ENCODE results near the gene LRRC17. TPM values are rescaled to one million over a fixed set of nuclear protein-coding genes. Genes with fewer than 3 reads are reported as not detected.
"Not testable (repeated sequence)": the region's sequence is repeated elsewhere in the genome, so short reads cannot be mapped to it uniquely, and the experiment has no call there.

The LRRC17 gene
- total and polyA plus RNA-seq, 10 of the 15 experiments (the other 5 are each of a cell fraction or from before 2014, with no cell fraction given), result 0.06 to 0.31 (median 0.10) TPM; not detected in 5

- ChIA-PET CTCF (no interaction called here), POLR2A (no interaction called here), SMC1A (ENCODE audit: uncharacterized antibody, unreplicated experiment) (no interaction called here), RAD21 (ENCODE audit: unreplicated experiment) (no interaction called here)
- no peak overlapping the region for H3K27ac ChIP-seq (ENCODE audit: control insufficient read depth, insufficient read depth)
- no peaks in the 10 kb centered on the region for H4K20me1 ChIP-seq (ENCODE audit: control insufficient read depth, insufficient read depth)
- H3K79me2 ChIP-seq (ENCODE audit: control insufficient read depth, insufficient read depth, low read length), result no peaks in the 10 kb centered on the region
- no peak overlapping the region for H3K4me2 ChIP-seq (ENCODE audit: control insufficient read depth, insufficient read depth)
- no peak overlapping the region for H3K9ac ChIP-seq (ENCODE audit: control insufficient read depth, insufficient read depth, low read length)
- FAIRE-seq (no peak), DNase-seq (ENCODE audit: low read depth, low spot score) (no peak), ATAC-seq (no peak)
- intact Hi-C loops (cut with micrococcal nuclease; ENCODE audit: unreplicated experiment), result no loop called here
- no peak overlapping the region for H3K4me3 ChIP-seq
- TF ChIP-seq ZBTB11 (CRISPR knock-in tag; IDR thresholded peaks at IDR 0.05) (no peak), CHD2 (IDR thresholded peaks at IDR 0.05; ENCODE audit: borderline replicate concordance, low read depth, low read length) (no peak), ZNF274 (IDR thresholded peaks at IDR 0.05; ENCODE audit: insufficient read depth, insufficient read length) (no peak), EGR1 (IDR thresholded peaks at IDR 0.05; ENCODE audit: borderline replicate concordance in 1 of 2, low read depth in 2 of 2, low read length in 2 of 2) (no peak), FOS (IDR thresholded peaks at IDR 0.05; ENCODE audit: borderline replicate concordance, extremely low read depth, insufficient read length) (no peak), NFIC (IDR thresholded peaks at IDR 0.05; ENCODE audit: low read depth, low read length) (no peak), FOXM1 (IDR thresholded peaks at IDR 0.05; ENCODE audit: low read depth, low read length) (no peak), BCLAF1 (IDR thresholded peaks at IDR 0.05) (no peak), STAT3 (IDR thresholded peaks at IDR 0.05; ENCODE audit: low read depth, low read length) (no peak)
- H2AFZ ChIP-seq (ENCODE audit: control insufficient read depth, low read depth, low read length), result no peak overlapping the region
- in situ Hi-C loops (cut with MboI), result no loop called here
- H3K4me1 ChIP-seq (ENCODE audit: control insufficient read depth, insufficient read depth, low read length), result no peaks in the 10 kb centered on the region
- no peaks in the 10 kb centered on the region for H3K9me3 ChIP-seq (replicated peaks; ENCODE audit: control insufficient read depth, insufficient read depth, low read length)
- no peaks in the 10 kb centered on the region for H3K27me3 ChIP-seq (replicated peaks in 1 of 2; ENCODE audit: control insufficient read depth in 2 of 2, insufficient read depth in 2 of 2, low read length in 1 of 2)
- H3K36me3 ChIP-seq (ENCODE audit: control insufficient read depth in 2 of 2, insufficient read depth in 2 of 2, low read length in 1 of 2), result no peaks in the 10 kb centered on the region
- BruUV-seq (replicated peaks), result no TSS peak
These were observed 40.6 kb downstream of the LRRC17 start for GRCh38 chr7:102953406-102953805.

GRCh38 chr7:102954359-102954758 lies 41.6 kb downstream of the LRRC17 start:
- H3K4me1 ChIP-seq (ENCODE audit: control insufficient read depth, insufficient read depth, low read length); intact Hi-C loops (cut with micrococcal nuclease; ENCODE audit: unreplicated experiment); H3K27ac ChIP-seq (ENCODE audit: control insufficient read depth, insufficient read depth); DNase-seq (ENCODE audit: low read depth, low spot score); H3K27me3 ChIP-seq (replicated peaks in 1 of 2; ENCODE audit: control insufficient read depth in 2 of 2, insufficient read depth in 2 of 2, low read length in 1 of 2); H3K36me3 ChIP-seq (ENCODE audit: control insufficient read depth in 2 of 2, insufficient read depth in 2 of 2, low read length in 1 of 2); H3K79me2 ChIP-seq (ENCODE audit: control insufficient read depth, insufficient read depth, low read length); CTCF ChIA-PET; H2AFZ ChIP-seq (ENCODE audit: control insufficient read depth, low read depth, low read length); H3K9ac ChIP-seq (ENCODE audit: control insufficient read depth, insufficient read depth, low read length); H3K4me2 ChIP-seq (ENCODE audit: control insufficient read depth, insufficient read depth); POLR2A ChIA-PET; BruUV-seq (replicated peaks); SMC1A ChIA-PET (ENCODE audit: uncharacterized antibody, unreplicated experiment); ATAC-seq; H3K4me3 ChIP-seq; in situ Hi-C loops (cut with MboI); H3K9me3 ChIP-seq (replicated peaks; ENCODE audit: control insufficient read depth, insufficient read depth, low read length); FAIRE-seq; H4K20me1 ChIP-seq (ENCODE audit: control insufficient read depth, insufficient read depth); RAD21 ChIA-PET (ENCODE audit: unreplicated experiment): not testable (repeated sequence)
- WGBS (ENCODE audit: insufficient coverage, insufficient replicate concordance, low lambda C conversion rate, missing lambda C conversion rate), result 61% methylated on average over 4 of the region's 4 CpGs

Data from GM12878 (cell line).